SK-N-SH (cell line): ENCODE measurements around the gene SP3.

Experiments used
- CTCF ChIP-seq: fragments of 200-600 bp; sonication (generic); IDR thresholded peaks from 2 replicates; pipeline ENCODE4 v1.6.1; 2017; ENCODE audit warnings: antibody characterized with exemption, mild to moderate bottlenecking, moderate library complexity
- FOXJ3 ChIP-seq: sonication (generic); formaldehyde crosslinking; IDR thresholded peaks from 2 replicates; pipeline ENCODE4 v1.5.1; 2020; ENCODE audit warnings: mild to moderate bottlenecking, missing genetic modification reagents
- FOXM1 ChIP-seq: IDR thresholded peaks from 2 replicates; pipeline ENCODE4 v1.4.0; 2012; ENCODE audit warnings: low read depth, mild to moderate bottlenecking
- GABPA ChIP-seq: IDR thresholded peaks from 2 replicates; pipeline ENCODE4 v1.4.0; 2012; ENCODE audit warnings: low read depth, mild to moderate bottlenecking
- MAX ChIP-seq: IDR thresholded peaks from 2 replicates; pipeline ENCODE4 v1.4.0; 2012; ENCODE audit warnings: low read depth
- MXI1 ChIP-seq: IDR thresholded peaks from 2 replicates; pipeline ENCODE4 v1.6.1; 2012; ENCODE audit warnings: mild to moderate bottlenecking, low read depth, low read length, improper control_type of control experiment
- POLR2AphosphoS5 ChIP-seq: IDR thresholded peaks from 2 replicates; pipeline ENCODE4 v1.6.1; 2012; ENCODE audit warnings: low read depth, low read length
- RAD21 ChIP-seq: IDR thresholded peaks from 2 replicates; pipeline ENCODE4 v1.6.1; 2012; ENCODE audit warnings: mild to moderate bottlenecking, low read length
- REST ChIP-seq: IDR thresholded peaks from 2 replicates; pipeline ENCODE4 v1.6.1; 2012; ENCODE audit warnings: mild to moderate bottlenecking, low read depth, low read length, moderate library complexity
- SIN3A ChIP-seq: IDR thresholded peaks from 2 replicates; pipeline ENCODE4 v1.6.1; 2012; ENCODE audit warnings: low read depth, mild to moderate bottlenecking, low read length, moderate library complexity, borderline replicate concordance
- USF2 ChIP-seq: fragments of 150-350 bp; IDR thresholded peaks from 2 replicates; pipeline ENCODE4 v1.6.1; 2017; ENCODE audit warnings: antibody characterized with exemption, low read length, low read depth, borderline replicate concordance
- ZBTB33 ChIP-seq: IDR thresholded peaks from 2 replicates; pipeline ENCODE4 v1.4.0; 2012; ENCODE audit warnings: low read depth, borderline replicate concordance

- TF ChIP-seq FOXM1 (no peak), GABPA (no peak), CTCF (no peak), USF2 (no peak), RAD21 (no peak), MXI1 (no peak), SIN3A (no peak), ZBTB33 (no peak), POLR2AphosphoS5 (no peak), REST (no peak), FOXJ3 (CRISPR knock-in tag) (no peak), MAX (no peak)
Measured at GRCh38 chr2:173891315-173892037, 73.7 kb downstream of the SP3 start.
